ENCODE measurements around the gene CEP135.

The CEP135 gene

DNA sequence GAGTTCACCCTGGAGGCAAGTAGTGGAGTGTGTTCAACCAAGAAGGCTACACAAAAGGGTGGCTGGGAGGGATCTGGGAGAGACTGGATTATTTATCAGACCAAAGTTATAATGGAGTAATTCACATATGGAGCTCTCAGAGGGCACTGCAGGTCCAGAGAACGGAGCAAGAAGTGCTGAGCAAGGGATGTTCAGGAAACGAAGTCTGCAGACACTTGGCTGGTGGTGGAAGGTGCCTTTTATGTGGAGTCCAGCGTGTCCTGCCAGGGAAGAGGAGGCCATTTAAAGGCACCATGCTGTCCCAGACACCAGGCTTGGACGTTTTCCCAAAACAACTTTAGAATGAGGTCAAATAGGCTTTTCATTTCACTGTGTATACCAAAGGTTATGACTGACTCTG lies 130.1 kb downstream of the CEP135 start:
- no peak overlapping the region for H3K4me3 ChIP-seq
- H3K27ac ChIP-seq, result no peak overlapping the region
- no peak for DNase-seq (ENCODE audit: low spot score)
- TF ChIP-seq, protein P1, sequence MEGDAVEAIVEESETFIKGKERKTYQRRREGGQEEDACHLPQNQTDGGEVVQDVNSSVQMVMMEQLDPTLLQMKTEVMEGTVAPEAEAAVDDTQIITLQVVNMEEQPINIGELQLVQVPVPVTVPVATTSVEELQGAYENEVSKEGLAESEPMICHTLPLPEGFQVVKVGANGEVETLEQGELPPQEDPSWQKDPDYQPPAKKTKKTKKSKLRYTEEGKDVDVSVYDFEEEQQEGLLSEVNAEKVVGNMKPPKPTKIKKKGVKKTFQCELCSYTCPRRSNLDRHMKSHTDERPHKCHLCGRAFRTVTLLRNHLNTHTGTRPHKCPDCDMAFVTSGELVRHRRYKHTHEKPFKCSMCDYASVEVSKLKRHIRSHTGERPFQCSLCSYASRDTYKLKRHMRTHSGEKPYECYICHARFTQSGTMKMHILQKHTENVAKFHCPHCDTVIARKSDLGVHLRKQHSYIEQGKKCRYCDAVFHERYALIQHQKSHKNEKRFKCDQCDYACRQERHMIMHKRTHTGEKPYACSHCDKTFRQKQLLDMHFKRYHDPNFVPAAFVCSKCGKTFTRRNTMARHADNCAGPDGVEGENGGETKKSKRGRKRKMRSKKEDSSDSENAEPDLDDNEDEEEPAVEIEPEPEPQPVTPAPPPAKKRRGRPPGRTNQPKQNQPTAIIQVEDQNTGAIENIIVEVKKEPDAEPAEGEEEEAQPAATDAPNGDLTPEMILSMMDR (IDR thresholded peaks at IDR 0.05), result no peak

DNA sequence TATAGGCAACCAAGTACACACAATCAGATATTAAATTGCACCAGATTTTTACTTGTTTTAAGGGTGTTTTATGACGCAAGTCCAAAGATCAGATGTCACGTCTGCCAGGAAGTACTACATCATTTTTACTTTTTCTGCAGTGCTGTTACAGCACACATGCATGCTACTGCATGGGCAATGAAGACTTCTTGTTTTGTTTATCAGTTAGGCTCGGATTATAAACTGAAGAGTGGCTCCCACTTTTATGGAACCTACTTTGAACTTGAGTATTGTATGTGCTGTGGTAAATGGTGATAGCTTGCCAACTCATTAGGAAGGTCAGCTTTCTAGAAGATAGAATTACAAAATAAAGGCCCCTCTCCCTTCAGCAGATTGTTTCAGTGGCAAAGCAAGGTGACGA lies 131.6 kb downstream of the CEP135 start:
- Histone ChIP-seq H3K27ac (no peak overlapping the region), H3K4me3 (no peak overlapping the region)
- DNase-seq (ENCODE audit: low spot score), result no peak
- TF ChIP-seq, protein P1 (IDR thresholded peaks at IDR 0.05), result no peak

DNA sequence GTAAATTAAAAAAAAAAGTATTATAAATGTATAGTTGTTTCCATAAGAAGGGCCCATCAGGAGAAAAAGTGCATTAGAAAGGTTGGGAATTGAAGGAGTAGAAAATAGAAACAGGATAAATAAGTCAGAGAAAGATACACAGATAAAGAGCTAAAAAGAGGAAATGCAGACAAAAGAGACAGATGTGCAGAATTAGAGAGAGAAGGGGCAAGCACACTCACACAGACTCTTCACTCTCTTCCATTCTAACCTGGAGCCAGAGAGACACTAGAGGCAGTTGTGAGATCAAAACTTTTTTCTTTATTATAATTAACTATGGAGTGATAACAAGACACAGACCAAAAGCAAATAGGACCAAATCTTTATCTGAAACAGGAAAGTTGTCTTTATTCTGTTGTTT lies 134.1 kb downstream of the CEP135 start:
- Histone ChIP-seq H3K27ac (no peak overlapping the region), H3K4me3 (no peak overlapping the region)
- no peak for DNase-seq (ENCODE audit: low spot score)
- TF ChIP-seq, protein P1 (IDR thresholded peaks at IDR 0.05), result no peak

Measured in coronary artery (tissue), 2 donors.